OCI-LY1 (cell line): Measurements from ENCODE around the gene SMAP2.
"Not testable (repeated sequence)": the region's sequence is repeated elsewhere in the genome, so short reads cannot be mapped to it uniquely, and the experiment has no call there.

Experiments
- H2AFZ ChIP-seq: fragments of 200-600 bp; sonication (generic), shearing (Covaris generic); 2 replicates; pipeline ENCODE4 v1.6.0; 2014; ENCODE audit warnings: antibody characterized with exemption, mild to moderate bottlenecking, low read length
- H3F3A ChIP-seq: fragments of 200-600 bp; sonication (generic), shearing (Covaris generic); 2 replicates; pipeline ENCODE4 v1.6.0; 2014; ENCODE audit warnings: mild to moderate bottlenecking, antibody characterized with exemption, low read length, moderate library complexity; ENCODE audit not compliant: insufficient read depth
- H3K27ac ChIP-seq: fragments of 200-600 bp; sonication (generic); 2 replicates; pipeline ENCODE4 v1.5.1; 2014; ENCODE audit warnings: low read length, mixed run types, mild to moderate bottlenecking, low read depth; ENCODE audit not compliant: poor library complexity, severe bottlenecking
- H3K27me3 ChIP-seq: fragments of 200-600 bp; sonication (generic); 2 replicates; pipeline ENCODE4 v1.6.0; 2014; ENCODE audit warnings: antibody characterized with exemption, mild to moderate bottlenecking, low read length, moderate library complexity; ENCODE audit not compliant: insufficient read depth
- H3K36me3 ChIP-seq: fragments of 200-600 bp; sonication (generic); 2 replicates; pipeline ENCODE4 v1.6.1; 2014; ENCODE audit warnings: mild to moderate bottlenecking, antibody characterized with exemption, low read length, moderate library complexity, mixed read lengths; ENCODE audit not compliant: insufficient read depth
- H3K4me1 ChIP-seq: fragments of 200-600 bp; sonication (generic); 2 replicates; pipeline ENCODE4 v1.5.1; 2014; ENCODE audit warnings: mild to moderate bottlenecking, low read length, moderate library complexity; ENCODE audit not compliant: insufficient read depth, severe bottlenecking
- H3K4me2 ChIP-seq: fragments of 200-600 bp; sonication (generic), shearing (Covaris generic); 2 replicates; pipeline ENCODE4 v1.6.1; 2014; ENCODE audit warnings: low read length
- H3K4me3 ChIP-seq: fragments of 200-600 bp; sonication (generic); 2 replicates; pipeline ENCODE4 v1.5.1; 2014; ENCODE audit warnings: low read length, low read depth, mild to moderate bottlenecking, mixed read lengths; ENCODE audit not compliant: poor library complexity, severe bottlenecking
- H3K79me2 ChIP-seq: fragments of 200-600 bp; shearing (Covaris generic); 2 replicates; pipeline ENCODE4 v1.6.1; 2016; ENCODE audit warnings: mixed run types, low read length, mixed read lengths; ENCODE audit not compliant: insufficient read depth
- H3K9ac ChIP-seq: fragments of 200-600 bp; sonication (generic), shearing (Covaris generic); 2 replicates; pipeline ENCODE4 v1.6.1; 2014; ENCODE audit warnings: mild to moderate bottlenecking, low read length, mixed read lengths
- H3K9me2 ChIP-seq: fragments of 200-600 bp; sonication (generic), shearing (Covaris generic); 2 replicates; pipeline ENCODE4 v1.6.1; 2014; ENCODE audit warnings: low read depth, mild to moderate bottlenecking, low read length, mixed read lengths
- H3K9me3 ChIP-seq: fragments of 200-600 bp; shearing (Covaris generic); 2 replicates; pipeline ENCODE4 v1.6.1; 2014; ENCODE audit warnings: low read length, mixed read lengths
- H4K20me1 ChIP-seq: fragments of 200-600 bp; sonication (generic), shearing (Covaris generic); 2 replicates; pipeline ENCODE4 v1.6.0; 2016; ENCODE audit warnings: mild to moderate bottlenecking, low read length; ENCODE audit not compliant: insufficient read depth
- CTCF ChIP-seq: fragments of 200-600 bp; sonication (generic), shearing (Covaris generic); IDR thresholded peaks from 2 replicates; pipeline ENCODE4 v1.5.1; 2017; ENCODE audit warnings: mild to moderate bottlenecking, antibody characterized with exemption, low read length, moderate library complexity, mixed read lengths
- EZH2 ChIP-seq: fragments of 200-600 bp; sonication (generic), shearing (Covaris generic); IDR thresholded peaks from 2 replicates; pipeline ENCODE4 v1.8.0; 2017; ENCODE audit warnings: borderline replicate concordance, mixed run types, mild to moderate bottlenecking, antibody characterized with exemption, low read length, moderate library complexity, mixed read lengths

Gene SMAP2

GRCh38 chr1:40373323-40374283 lies at the start of gene SMAP2:
Gene SMAP2 (plus strand): TSS chr1:40373727. CDS start chr1:40374121, 394 bp downstream.
- Histone ChIP-seq H3K4me3 (peak within 1 kb of the TSS; percentile 81), H3K4me1 (peaks cover 39% of the 10 kb centered on the region), H3K79me2 (peaks cover 29% of the 10 kb centered on the region), H3K9me2 (no peaks in the 10 kb centered on the region), H3K9ac (peak within 1 kb of the TSS; percentile 78), H3K9me3 (no peaks in the 10 kb centered on the region), H3F3A (no peaks in the 10 kb centered on the region), H4K20me1 (no peaks in the 10 kb centered on the region), H3K27me3 (no peaks in the 10 kb centered on the region), H3K4me2 (peak within 1 kb of the TSS; percentile 85), H3K36me3 (no peaks in the 10 kb centered on the region), H2AFZ (0 out of 2 replicates have a peak within 1 kb of the TSS, but pooled peaks have one; percentile 54), H3K27ac (peak within 1 kb of the TSS; percentile 21)
- TF ChIP-seq CTCF (no peak), EZH2 (no peak)

GRCh38 chr1:40331403-40331802 lies 42.1 kb upstream of the SMAP2 start:
- H3K4me1 ChIP-seq, H3K27me3 ChIP-seq, H3K27ac ChIP-seq, H3K4me3 ChIP-seq, H3K9ac ChIP-seq, H3K79me2 ChIP-seq, H3K9me3 ChIP-seq, H3K9me2 ChIP-seq, H3K4me2 ChIP-seq, H3F3A ChIP-seq, H4K20me1 ChIP-seq, H2AFZ ChIP-seq, H3K36me3 ChIP-seq: not testable (repeated sequence)

- no peaks in the 10 kb centered on the region for H3K4me1 ChIP-seq
- no peaks in the 10 kb centered on the region for H3K36me3 ChIP-seq
- H3K4me3 ChIP-seq = no peak overlapping the region
- no peak overlapping the region for H3K9ac ChIP-seq
- H4K20me1 ChIP-seq = no peaks in the 10 kb centered on the region
- no peaks in the 10 kb centered on the region for H3K9me3 ChIP-seq
- H3K9me2 ChIP-seq = no peaks in the 10 kb centered on the region
- H3F3A ChIP-seq = no peaks in the 10 kb centered on the region
- TF ChIP-seq CTCF (no peak), EZH2 (no peak)
- no peak overlapping the region for H3K4me2 ChIP-seq
- H3K27ac ChIP-seq = no peak overlapping the region
- H3K79me2 ChIP-seq = no peaks in the 10 kb centered on the region
- no peak overlapping the region for H2AFZ ChIP-seq
- no peaks in the 10 kb centered on the region for H3K27me3 ChIP-seq
Measured at GRCh38 chr1:40332695-40333094, 40.8 kb upstream of the SMAP2 start.
